ENCODE data around the gene CCDC85B. TPM values are rescaled to one million over a fixed set of nuclear protein-coding genes. Genes with fewer than 3 reads are reported as not detected.

CCDC85B gene
- total and polyA plus RNA-seq, 2 of the 13 experiments (the other 11 are each of a cell fraction or from before 2014, with no cell fraction given), result 8.2 to 19.5 TPM

DNA sequence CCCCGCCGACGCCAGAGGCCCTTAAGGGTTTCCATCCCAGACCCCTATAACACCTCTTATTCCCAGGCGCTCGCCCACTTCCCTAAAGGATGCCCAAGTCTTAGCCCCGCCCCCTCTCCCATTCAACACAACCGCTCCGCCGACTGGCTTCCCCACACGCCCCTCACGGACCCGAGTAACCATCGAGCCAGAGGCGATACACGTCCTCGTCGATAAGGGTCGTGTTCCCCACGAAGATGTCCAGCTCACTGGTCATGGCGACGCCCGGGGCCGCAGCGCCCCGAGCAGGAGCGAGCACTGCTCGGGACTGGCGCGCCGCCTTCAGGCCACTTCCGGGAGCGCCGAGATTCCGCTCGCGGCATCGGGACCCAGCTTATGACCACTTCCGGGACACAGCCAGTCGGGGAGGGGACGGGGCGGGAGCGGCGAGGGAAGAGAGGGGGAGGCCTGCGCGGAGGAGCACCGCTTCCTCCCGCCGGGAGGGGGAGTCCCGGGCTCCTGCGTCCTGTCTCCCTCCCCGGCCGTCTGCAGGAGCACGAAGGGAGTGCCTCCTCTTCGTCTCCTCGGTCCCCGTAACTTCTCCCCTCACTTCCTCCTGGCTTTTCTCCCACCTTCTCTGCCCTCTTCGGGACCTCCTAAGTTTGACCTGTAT is 2.2 kb upstream of the CCDC85B start, which contains the start of gene FIBP (continued):
- TF ChIP-seq, protein P1, sequence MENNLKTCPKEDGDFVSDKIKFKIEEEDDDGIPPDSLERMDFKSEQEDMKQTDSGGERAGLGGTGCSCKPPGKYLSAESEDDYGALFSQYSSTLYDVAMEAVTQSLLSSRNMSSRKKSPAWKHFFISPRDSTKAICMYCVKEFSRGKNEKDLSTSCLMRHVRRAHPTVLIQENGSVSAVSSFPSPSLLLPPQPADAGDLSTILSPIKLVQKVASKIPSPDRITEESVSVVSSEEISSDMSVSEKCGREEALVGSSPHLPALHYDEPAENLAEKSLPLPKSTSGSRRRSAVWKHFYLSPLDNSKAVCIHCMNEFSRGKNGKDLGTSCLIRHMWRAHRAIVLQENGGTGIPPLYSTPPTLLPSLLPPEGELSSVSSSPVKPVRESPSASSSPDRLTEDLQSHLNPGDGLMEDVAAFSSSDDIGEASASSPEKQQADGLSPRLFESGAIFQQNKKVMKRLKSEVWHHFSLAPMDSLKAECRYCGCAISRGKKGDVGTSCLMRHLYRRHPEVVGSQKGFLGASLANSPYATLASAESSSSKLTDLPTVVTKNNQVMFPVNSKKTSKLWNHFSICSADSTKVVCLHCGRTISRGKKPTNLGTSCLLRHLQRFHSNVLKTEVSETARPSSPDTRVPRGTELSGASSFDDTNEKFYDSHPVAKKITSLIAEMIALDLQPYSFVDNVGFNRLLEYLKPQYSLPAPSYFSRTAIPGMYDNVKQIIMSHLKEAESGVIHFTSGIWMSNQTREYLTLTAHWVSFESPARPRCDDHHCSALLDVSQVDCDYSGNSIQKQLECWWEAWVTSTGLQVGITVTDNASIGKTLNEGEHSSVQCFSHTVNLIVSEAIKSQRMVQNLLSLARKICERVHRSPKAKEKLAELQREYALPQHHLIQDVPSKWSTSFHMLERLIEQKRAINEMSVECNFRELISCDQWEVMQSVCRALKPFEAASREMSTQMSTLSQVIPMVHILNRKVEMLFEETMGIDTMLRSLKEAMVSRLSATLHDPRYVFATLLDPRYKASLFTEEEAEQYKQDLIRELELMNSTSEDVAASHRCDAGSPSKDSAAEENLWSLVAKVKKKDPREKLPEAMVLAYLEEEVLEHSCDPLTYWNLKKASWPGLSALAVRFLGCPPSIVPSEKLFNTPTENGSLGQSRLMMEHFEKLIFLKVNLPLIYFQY (CRISPR knock-in tag; IDR thresholded peaks at IDR 0.05; ENCODE audit: borderline replicate concordance), result no peak
- TF ChIP-seq, protein P2, sequence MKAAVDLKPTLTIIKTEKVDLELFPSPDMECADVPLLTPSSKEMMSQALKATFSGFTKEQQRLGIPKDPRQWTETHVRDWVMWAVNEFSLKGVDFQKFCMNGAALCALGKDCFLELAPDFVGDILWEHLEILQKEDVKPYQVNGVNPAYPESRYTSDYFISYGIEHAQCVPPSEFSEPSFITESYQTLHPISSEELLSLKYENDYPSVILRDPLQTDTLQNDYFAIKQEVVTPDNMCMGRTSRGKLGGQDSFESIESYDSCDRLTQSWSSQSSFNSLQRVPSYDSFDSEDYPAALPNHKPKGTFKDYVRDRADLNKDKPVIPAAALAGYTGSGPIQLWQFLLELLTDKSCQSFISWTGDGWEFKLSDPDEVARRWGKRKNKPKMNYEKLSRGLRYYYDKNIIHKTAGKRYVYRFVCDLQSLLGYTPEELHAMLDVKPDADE (CRISPR knock-in tag; IDR thresholded peaks at IDR 0.05), result no peak
- TF ChIP-seq RELA (CRISPR knock-in tag; IDR thresholded peaks at IDR 0.05), result no peak
- no peak for TF ChIP-seq ZNF460 (CRISPR knock-in tag; IDR thresholded peaks at IDR 0.05; ENCODE audit: borderline replicate concordance)
- peak; percentile 62; the same call in 1 of the 2 replicates for TF ChIP-seq ZBTB21 (CRISPR knock-in tag; IDR thresholded peaks at IDR 0.05)
- TF ChIP-seq NFKB2 (CRISPR knock-in tag; IDR thresholded peaks at IDR 0.05; ENCODE audit: borderline replicate concordance), result peak; percentile 59; the same call in 1 of the 2 replicates
- peak; percentile 69; the same call in 1 of the 2 replicates for TF ChIP-seq ZKSCAN8 (CRISPR knock-in tag; IDR thresholded peaks at IDR 0.05; ENCODE audit: borderline replicate concordance)
- TF ChIP-seq, protein P3, sequence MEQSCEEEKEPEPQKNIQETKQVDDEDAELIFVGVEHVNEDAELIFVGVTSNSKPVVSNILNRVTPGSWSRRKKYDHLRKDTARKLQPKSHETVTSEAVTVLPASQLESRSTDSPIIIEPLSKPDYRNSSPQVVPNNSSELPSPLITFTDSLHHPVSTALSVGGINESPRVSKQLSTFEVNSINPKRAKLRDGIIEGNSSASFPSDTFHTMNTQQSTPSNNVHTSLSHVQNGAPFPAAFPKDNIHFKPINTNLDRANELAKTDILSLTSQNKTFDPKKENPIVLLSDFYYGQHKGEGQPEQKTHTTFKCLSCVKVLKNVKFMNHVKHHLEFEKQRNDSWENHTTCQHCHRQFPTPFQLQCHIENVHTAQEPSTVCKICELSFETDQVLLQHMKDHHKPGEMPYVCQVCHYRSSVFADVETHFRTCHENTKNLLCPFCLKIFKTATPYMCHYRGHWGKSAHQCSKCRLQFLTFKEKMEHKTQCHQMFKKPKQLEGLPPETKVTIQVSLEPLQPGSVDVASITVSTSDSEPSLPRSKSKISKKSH (CRISPR knock-in tag; IDR thresholded peaks at IDR 0.05; ENCODE audit: borderline replicate concordance), result peak; percentile 74
- TF ChIP-seq ZNF451 (CRISPR knock-in tag; IDR thresholded peaks at IDR 0.05), result no peak
- TF ChIP-seq, protein P4, sequence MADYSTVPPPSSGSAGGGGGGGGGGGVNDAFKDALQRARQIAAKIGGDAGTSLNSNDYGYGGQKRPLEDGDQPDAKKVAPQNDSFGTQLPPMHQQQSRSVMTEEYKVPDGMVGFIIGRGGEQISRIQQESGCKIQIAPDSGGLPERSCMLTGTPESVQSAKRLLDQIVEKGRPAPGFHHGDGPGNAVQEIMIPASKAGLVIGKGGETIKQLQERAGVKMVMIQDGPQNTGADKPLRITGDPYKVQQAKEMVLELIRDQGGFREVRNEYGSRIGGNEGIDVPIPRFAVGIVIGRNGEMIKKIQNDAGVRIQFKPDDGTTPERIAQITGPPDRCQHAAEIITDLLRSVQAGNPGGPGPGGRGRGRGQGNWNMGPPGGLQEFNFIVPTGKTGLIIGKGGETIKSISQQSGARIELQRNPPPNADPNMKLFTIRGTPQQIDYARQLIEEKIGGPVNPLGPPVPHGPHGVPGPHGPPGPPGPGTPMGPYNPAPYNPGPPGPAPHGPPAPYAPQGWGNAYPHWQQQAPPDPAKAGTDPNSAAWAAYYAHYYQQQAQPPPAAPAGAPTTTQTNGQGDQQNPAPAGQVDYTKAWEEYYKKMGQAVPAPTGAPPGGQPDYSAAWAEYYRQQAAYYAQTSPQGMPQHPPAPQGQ (CRISPR knock-in tag; IDR thresholded peaks at IDR 0.05; ENCODE audit: borderline replicate concordance), result no peak
- no peak for TF ChIP-seq CAMTA2 (CRISPR knock-in tag; IDR thresholded peaks at IDR 0.05; ENCODE audit: borderline replicate concordance)
- TF ChIP-seq, protein P5, sequence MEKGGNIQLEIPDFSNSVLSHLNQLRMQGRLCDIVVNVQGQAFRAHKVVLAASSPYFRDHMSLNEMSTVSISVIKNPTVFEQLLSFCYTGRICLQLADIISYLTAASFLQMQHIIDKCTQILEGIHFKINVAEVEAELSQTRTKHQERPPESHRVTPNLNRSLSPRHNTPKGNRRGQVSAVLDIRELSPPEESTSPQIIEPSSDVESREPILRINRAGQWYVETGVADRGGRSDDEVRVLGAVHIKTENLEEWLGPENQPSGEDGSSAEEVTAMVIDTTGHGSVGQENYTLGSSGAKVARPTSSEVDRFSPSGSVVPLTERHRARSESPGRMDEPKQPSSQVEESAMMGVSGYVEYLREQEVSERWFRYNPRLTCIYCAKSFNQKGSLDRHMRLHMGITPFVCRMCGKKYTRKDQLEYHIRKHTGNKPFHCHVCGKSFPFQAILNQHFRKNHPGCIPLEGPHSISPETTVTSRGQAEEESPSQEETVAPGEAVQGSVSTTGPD (CRISPR knock-in tag; IDR thresholded peaks at IDR 0.05), result no peak
- TF ChIP-seq ZNF841 (CRISPR knock-in tag; IDR thresholded peaks at IDR 0.05; ENCODE audit: borderline replicate concordance), result no peak
- TF ChIP-seq, protein P6, sequence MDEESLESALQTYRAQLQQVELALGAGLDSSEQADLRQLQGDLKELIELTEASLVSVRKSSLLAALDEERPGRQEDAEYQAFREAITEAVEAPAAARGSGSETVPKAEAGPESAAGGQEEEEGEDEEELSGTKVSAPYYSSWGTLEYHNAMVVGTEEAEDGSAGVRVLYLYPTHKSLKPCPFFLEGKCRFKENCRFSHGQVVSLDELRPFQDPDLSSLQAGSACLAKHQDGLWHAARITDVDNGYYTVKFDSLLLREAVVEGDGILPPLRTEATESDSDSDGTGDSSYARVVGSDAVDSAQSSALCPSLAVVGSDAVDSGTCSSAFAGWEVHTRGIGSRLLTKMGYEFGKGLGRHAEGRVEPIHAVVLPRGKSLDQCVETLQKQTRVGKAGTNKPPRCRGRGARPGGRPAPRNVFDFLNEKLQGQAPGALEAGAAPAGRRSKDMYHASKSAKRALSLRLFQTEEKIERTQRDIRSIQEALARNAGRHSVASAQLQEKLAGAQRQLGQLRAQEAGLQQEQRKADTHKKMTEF (CRISPR knock-in tag; IDR thresholded peaks at IDR 0.05), result peak; percentile 78

Data from HepG2 (cell line).